Nephron progenitor cell (in vitro differentiated cells): ENCODE data around the gene NCK2.

Experiments
- DNase-seq: peaks from one replicate; pipeline ENCODE4 v3.0.0; 2021
- H3K27ac Mint-ChIP-seq: 2 replicates; pipeline ENCODE4 v1.8.0; 2021; ENCODE audit warnings: mild to moderate bottlenecking, moderate library complexity, mixed read lengths
- H3K27me3 Mint-ChIP-seq: 2 replicates; pipeline ENCODE4 v1.8.0; 2021; ENCODE audit warnings: mild to moderate bottlenecking, low read depth, mixed read lengths; ENCODE audit not compliant: poor library complexity
- H3K36me3 Mint-ChIP-seq: 2 replicates; pipeline ENCODE4 v1.8.0; 2021; ENCODE audit warnings: low read depth, mixed read lengths
- H3K4me1 Mint-ChIP-seq: 2 replicates; pipeline ENCODE4 v1.8.0; 2021; ENCODE audit warnings: mixed read lengths
- H3K4me3 Mint-ChIP-seq: 2 replicates; pipeline ENCODE4 v1.8.0; 2021; ENCODE audit warnings: mild to moderate bottlenecking, moderate library complexity, mixed read lengths
- H3K9me3 Mint-ChIP-seq: 2 replicates; pipeline ENCODE4 v1.8.0; 2021; ENCODE audit warnings: mild to moderate bottlenecking, moderate library complexity, mixed read lengths
- CTCF ChIP-seq: fragments of 200-600 bp; sonication (generic); IDR thresholded peaks from 2 replicates; pipeline ENCODE4 v1.5.0; 2021; ENCODE audit warnings: antibody characterized with exemption

NCK2 gene

GRCh38 chr2:105813405-105813804 lies 68.7 kb downstream of the NCK2 start:
- no peaks in the 10 kb centered on the region for H3K9me3 Mint-ChIP-seq
- no peak for TF ChIP-seq CTCF
- H3K4me3 Mint-ChIP-seq, result no peak overlapping the region
- peaks cover 27% of the 10 kb centered on the region for H3K4me1 Mint-ChIP-seq
- no peak overlapping the region for H3K27ac Mint-ChIP-seq
- H3K27me3 Mint-ChIP-seq, result no peaks in the 10 kb centered on the region
- peaks cover 27% of the 10 kb centered on the region for H3K36me3 Mint-ChIP-seq
- no peak for DNase-seq

GRCh38 chr2:105814291-105814940 lies 69.7 kb downstream of the NCK2 start:
- Mint-ChIP-seq H3K36me3 (peaks cover 30% of the 10 kb centered on the region), H3K27ac (no peak overlapping the region), H3K27me3 (no peaks in the 10 kb centered on the region), H3K9me3 (no peaks in the 10 kb centered on the region), H3K4me1 (peaks cover 32% of the 10 kb centered on the region), H3K4me3 (no peak overlapping the region)
- DNase-seq, result no peak
- TF ChIP-seq CTCF, result no peak

- Mint-ChIP-seq H3K4me1 (peaks cover 30% of the 10 kb centered on the region), H3K4me3 (no peak overlapping the region), H3K27ac (no peak overlapping the region), H3K27me3 (no peaks in the 10 kb centered on the region), H3K36me3 (peaks cover 30% of the 10 kb centered on the region), H3K9me3 (no peaks in the 10 kb centered on the region)
- no peak for TF ChIP-seq CTCF
- no peak for DNase-seq
Observed at GRCh38 chr2:105815401-105815800, 70.7 kb downstream of the NCK2 start.

GRCh38 chr2:105820151-105820550 lies 75.4 kb downstream of the NCK2 start:
- no peaks in the 10 kb centered on the region for H3K27me3 Mint-ChIP-seq
- no peak for TF ChIP-seq CTCF
- no peak overlapping the region for H3K4me3 Mint-ChIP-seq
- H3K27ac Mint-ChIP-seq, result no peak overlapping the region
- H3K9me3 Mint-ChIP-seq, result no peaks in the 10 kb centered on the region
- H3K36me3 Mint-ChIP-seq, result peaks cover 38% of the 10 kb centered on the region
- no peak for DNase-seq
- peaks cover 58% of the 10 kb centered on the region for H3K4me1 Mint-ChIP-seq

GRCh38 chr2:105820691-105821090 lies 76.0 kb downstream of the NCK2 start:
- Mint-ChIP-seq H3K36me3 (peaks cover 44% of the 10 kb centered on the region), H3K9me3 (peaks cover under 1% of the 10 kb centered on the region), H3K4me1 (peaks cover 58% of the 10 kb centered on the region), H3K4me3 (no peak overlapping the region), H3K27me3 (no peaks in the 10 kb centered on the region), H3K27ac (peak overlapping the region; percentile 16)
- DNase-seq, result no peak
- TF ChIP-seq CTCF, result no peak

- Mint-ChIP-seq H3K4me3 (no peak overlapping the region), H3K27me3 (no peaks in the 10 kb centered on the region), H3K36me3 (peaks cover 46% of the 10 kb centered on the region), H3K27ac (peak overlapping the region; percentile 77), H3K4me1 (peaks cover 58% of the 10 kb centered on the region), H3K9me3 (peaks cover 5% of the 10 kb centered on the region)
- no peak for DNase-seq
- TF ChIP-seq CTCF, result no peak
Observed at GRCh38 chr2:105821428-105822125, 76.9 kb downstream of the NCK2 start.
